Stimulated activated naive CD4-positive, alpha-beta T cell treated with Interleukin-2 at 50 U/mL for 16 hours (primary cell): ENCODE measurements around the gene SYCP3.
"Not testable (repeated sequence)": the region's sequence is repeated elsewhere in the genome, so short reads cannot be mapped to it uniquely, and the experiment has no call there.

Source experiments
- DNase-seq: peaks from one replicate; lab custom pipeline; 2025; lab: John Stamatoyannopoulos, UW

The SYCP3 gene

GRCh38 chr12:101759396-101760047 lies 20.3 kb upstream of the SYCP3 start:
- DNase-seq, result no peak

DNA sequence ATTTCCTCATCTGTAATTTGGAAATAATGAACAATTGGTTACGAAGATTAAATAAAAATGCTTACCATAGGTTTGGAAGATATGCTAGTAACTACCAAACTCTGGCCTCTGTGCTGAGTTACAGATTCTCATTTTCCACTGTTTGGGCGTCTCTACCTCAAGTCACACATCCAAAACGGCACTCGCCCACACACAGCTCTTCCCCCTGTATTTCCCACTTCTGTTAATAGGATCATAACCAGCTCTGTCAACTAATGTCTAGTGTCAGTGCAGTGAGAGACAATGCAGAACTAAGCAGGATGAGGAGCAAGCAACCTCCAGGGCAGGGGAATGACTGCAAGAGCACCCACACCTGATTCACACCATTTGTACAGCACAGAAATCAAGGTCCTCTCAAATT lies 10.9 kb upstream of the SYCP3 start:
- DNase-seq, result no peak

DNA sequence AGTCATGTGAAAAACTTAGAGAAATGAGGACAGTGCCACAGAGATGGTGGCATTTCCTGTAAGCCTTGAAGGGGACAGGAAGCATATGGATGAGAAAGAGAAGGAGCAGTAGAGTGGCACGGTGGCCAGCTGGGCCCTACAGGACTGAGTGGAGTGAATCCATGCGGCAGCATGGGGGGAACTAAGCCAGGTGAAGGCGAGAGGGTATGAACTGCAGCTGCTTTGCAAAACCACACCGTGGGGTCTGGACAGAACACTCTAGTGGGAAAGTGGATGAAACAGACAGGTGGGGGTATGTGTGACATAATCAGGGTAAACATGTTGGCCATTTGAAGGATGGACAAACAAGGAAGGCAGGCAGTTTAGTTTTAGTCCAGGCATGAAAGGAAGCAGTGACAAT lies 10.4 kb upstream of the SYCP3 start:
- DNase-seq, result no peak

GRCh38 chr12:101748907-101749306 lies 9.6 kb upstream of the SYCP3 start:
- DNase-seq, result no peak

DNA sequence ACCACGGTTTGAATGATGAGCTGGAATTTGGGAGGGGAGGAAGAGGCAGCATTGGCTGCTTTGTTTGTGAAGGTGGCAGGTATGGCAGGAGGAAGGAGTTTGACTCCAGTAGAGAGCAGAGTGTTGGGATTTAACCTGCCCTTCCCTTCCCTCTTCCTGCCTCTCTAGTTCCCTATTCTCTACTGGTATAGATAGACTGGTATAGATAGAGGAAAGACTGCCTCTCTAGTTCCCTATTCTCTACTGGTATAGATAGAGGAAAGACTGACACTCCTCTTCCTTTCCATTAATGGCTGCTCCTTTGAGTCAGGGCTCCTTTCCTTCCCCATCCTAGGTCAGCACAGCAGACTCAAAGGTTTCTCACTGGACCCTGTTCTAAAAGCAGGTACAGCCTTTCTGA lies 8.4 kb upstream of the SYCP3 start:
- DNase-seq, result no peak

DNA sequence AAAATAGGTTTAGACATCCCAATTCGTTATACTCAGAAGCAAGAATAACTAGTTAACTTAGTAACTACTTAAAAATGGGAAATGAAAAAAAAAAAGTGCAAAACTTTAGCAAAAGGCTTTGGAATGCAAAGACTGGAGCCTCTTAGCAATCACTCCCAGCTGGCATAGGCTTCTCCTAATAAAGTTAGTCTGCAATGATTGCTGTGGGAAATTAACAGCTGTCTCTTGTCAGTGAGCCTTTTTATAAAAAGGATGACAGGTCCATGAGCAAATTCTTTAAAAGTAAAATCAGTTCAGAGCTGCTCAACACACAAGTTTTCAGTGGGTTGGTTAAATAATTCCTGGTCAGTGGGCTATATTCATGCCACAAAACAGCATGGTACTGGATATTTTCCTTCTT lies 7.4 kb upstream of the SYCP3 start:
- no peak for DNase-seq

DNA sequence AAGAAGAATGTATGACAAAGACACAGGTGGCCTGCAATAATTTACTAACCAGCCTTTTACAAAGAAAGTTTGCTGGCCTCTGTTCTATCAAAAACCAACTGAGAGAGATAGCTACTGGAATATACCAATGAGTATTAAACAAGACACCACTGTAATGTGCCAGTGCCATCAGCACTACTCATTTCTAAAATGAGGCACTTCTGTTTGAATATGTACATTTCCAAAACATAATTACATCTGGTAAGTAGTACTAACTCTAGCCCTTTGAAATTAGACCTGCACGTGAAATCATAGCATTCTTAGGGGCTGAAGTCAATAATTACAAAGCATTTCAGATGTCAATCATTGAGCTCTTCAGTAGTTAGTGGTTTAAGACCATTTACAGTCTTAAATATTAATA lies 6.9 kb upstream of the SYCP3 start:
- DNase-seq, result no peak

GRCh38 chr12:101745481-101745880 lies 6.2 kb upstream of the SYCP3 start:
- no peak for DNase-seq

DNA sequence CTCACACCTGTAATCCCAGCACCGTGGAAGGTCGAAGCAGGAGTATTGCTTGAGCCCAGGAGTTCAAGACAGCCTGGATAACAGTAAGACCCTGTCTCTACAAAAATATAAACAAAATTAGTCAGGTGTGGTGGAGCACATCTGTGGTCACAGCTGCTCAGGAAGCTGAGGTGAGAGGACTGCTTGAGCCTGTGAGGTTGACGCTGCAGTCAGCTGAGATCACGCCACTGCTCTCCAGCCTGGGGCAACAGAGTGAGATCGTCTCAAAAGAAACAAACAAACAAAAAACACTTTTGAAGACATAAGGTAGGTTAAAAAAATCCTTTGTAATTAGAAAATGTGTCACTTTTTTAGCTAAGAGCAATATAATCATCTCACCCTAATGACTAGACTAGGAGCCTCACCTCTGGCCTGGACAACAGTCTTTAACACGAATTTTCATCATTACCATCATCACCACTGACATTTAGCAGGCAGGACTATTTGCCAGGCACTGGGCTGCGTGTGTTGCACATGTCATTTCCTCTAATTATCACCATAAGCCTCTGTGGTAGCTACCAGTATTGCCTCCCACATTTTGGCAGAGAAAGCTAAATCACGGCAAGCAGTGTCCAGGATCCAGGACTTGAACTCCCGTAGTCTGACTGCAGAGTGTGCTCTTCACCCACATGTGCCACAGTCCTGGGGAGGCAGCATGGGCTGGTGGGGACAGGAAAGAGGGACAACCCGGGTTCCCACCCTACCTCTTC lies 4.6 kb upstream of the SYCP3 start:
- no peak for DNase-seq

DNA sequence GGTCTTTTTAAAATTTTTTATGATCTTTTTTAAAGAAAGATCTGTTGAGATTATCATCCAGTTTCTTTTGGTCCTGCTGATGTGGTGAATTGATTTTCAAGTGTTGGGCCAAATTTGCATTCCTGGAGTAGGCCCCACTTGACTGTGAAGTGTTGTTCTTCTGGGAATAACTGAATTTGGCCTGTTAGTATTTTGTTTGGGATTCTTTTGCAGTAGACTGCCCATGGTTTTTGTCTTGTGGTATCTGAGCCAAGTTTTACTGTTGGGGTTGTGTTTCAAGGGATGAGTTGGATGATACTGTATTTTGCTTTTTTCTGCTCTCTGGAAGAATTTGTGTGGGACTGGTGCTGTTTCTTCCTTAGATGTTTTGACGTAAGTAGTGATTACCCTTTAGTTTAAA lies 4.0 kb upstream of the SYCP3 start:
- DNase-seq, result no peak

DNA sequence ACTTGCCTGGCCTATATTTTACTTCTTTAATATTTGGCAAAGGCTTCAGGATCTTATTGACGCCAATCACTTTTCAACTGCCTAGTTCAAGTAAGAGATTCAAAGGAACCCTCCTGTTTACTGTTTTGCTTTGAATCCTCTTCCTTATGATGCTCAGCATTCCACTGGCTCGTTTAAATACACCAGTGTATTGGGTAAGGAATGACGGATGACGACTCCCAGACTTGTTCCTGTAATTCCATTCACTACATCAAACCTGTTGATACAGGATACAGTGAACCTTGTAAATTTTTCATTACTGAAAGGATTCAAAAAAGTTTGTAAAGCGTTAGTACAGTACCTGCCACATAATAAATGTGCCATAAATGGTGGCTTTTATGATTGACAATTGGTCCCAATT lies 1.7 kb upstream of the SYCP3 start:
- DNase-seq, result no peak

DNA sequence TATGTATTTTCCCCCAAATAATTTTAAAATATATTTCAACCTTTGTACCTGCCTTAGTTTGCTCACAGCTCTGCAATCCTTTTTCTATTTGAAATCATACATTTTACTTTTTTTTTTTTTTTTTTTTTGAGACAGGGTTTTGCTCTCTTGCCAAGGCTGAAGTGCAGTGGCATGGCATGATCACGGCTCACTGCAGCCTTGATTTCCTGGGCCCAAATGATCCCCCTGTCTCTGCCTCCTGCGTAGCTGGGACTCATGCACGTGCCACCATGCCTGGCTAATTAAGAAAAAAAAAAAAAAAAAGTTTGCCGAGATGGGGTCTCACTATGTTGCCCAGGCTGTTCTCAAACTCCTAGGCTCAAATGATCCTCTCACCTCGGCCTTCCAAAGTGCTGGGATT lies 1.3 kb upstream of the SYCP3 start:
- DNase-seq, result no peak

GRCh38 chr12:101737476-101737875 lies 1.8 kb downstream of the SYCP3 start:
- no peak for DNase-seq

GRCh38 chr12:101734482-101734881 lies 4.8 kb downstream of the SYCP3 start:
- DNase-seq, result not testable (repeated sequence)

DNA sequence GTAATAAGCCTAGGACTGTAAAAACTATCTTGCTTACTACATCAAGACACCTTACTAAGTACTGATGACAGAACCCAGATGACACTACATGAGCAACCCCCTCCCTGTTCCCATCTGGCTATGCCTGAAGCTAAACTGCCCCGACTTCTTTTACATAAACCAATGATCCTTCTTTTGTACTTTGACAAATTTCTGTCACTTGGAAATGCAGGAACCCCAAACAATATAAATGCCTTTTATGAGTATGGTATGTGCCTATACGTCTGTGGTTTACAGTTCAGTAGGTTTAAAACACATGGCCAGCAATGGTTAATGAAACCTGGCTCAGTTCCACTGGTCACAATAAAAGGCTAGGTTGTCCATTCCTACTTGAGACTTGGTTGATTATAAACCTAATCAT lies 6.1 kb downstream of the SYCP3 start:
- no peak for DNase-seq

- DNase-seq, result no peak
Observed at GRCh38 chr12:101732318-101732717, 6.9 kb downstream of the SYCP3 start.

DNA sequence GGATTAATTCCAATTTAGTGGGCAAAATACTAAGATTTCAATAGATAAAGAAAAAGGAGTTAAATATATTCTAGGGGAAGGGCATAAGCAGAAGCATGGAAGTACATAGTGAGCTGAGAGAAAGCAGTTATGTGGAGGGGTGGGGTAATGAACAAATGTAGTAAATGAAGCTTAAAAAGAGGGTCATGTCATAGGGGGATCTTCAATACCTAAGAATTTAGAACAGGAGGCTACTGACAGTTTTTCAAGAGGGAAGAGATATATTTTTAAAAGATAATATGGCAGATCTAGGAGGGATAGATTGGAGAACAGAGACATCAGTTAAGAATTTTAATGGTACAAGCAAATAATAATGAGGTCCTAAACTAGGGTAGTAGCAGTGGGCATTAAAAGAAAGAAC lies 9.4 kb downstream of the SYCP3 start:
- DNase-seq, result no peak

- no peak for DNase-seq
Observed at GRCh38 chr12:101727098-101727497, 12.2 kb downstream of the SYCP3 start.

DNA sequence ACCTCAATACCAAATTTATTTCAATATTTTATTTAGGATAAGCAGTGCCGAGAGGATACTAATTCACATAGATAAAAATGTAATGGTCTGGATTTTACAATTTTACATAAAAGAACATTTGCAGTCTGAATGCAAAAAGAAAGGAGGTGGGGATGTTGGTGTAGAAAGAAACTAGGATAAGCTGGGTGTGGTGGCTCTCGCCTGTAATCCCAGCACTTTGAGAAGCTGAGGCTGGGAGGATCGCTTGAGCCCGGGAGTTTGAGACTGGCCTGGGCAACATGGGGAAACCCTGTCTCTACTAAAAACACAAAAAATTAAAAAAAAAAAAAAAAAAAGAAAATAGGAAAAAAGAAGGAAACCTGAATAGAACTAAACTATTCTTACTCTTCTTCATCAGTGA lies 16.9 kb downstream of the SYCP3 start:
- no peak for DNase-seq

DNA sequence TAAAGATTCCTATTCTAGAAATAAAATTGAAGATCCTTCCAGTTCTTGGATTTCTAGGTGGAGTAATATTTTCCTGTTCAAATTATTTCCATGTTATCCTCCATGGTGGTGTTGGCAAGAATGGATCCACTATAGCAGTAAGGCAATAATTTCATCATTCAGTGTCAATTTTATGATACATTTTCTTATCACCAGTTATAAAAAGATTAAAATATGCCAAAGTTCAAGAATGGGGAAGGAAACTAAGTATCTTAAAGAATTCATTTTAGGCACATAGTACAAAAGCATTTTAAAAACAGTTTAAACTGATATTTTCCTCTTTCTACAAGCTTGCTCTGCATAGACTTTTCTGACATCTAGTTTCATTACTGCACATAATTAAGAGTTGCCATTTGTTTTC lies 19.1 kb downstream of the SYCP3 start:
- DNase-seq, result no peak

GRCh38 chr12:101719566-101719965 lies 19.7 kb downstream of the SYCP3 start:
- DNase-seq, result no peak

- DNase-seq, result no peak
Observed at GRCh38 chr12:101714877-101715444, 24.3 kb downstream of the SYCP3 start.

DNA sequence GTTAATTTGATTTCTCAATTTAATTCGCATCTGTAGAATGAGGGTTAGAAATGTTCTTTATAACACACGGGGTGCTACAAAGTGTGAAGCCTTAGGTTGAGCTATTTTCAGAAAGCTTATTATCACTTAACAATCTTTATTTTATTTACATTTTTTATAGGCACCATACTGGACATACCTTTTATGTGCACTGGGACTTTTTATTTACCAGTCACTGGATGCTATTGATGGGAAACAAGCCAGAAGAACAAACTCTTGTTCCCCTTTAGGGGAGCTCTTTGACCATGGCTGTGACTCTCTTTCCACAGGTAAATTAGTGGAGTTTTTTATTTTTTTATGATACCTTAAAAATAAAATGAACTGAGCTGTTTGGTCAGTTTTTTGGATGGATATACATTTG lies 25.3 kb downstream of the SYCP3 start:
- DNase-seq, result no peak
